Prostate gland (tissue), 2 donors: Measurements from ENCODE around the gene COL4A6. TPM values are rescaled to one million over a fixed set of nuclear protein-coding genes. Genes with fewer than 3 reads are reported as not detected.
A peak's percentile ranks its signal among the peaks of the same experiment; 100 is the strongest.

ENCODE experiments used
- DNase-seq: peaks from one replicate; pipeline ENCODE4 v3.0.0-alpha.2; 2019; ENCODE audit warnings: low spot score
- H3K27ac ChIP-seq, 2 donors: fragments of 200-600 bp; sonication (generic); 2 replicates each; pipeline ENCODE4 v1.5.1; 2017 to 2019
- H3K27me3 ChIP-seq: fragments of 200-600 bp; sonication (generic); replicated peaks from 2 replicates; pipeline ENCODE4 v1.5.1; 2019; ENCODE audit not compliant: insufficient read depth
- H3K36me3 ChIP-seq, 2 donors: fragments of 200-600 bp; sonication (generic); 1 replicate in 1 of 2; 2 replicates in 1 of 2; pipeline versions ENCODE4 v1.5.1 to v1.8.1; 2017 to 2019
- H3K4me1 ChIP-seq: fragments of 200-600 bp; sonication (generic); replicated peaks from 2 replicates; pipeline ENCODE4 v1.5.1; 2019
- H3K4me3 ChIP-seq, 2 donors: fragments of 200-600 bp; sonication (generic); 2 replicates each; pipeline ENCODE4 v1.5.1; 2017 to 2019
- H3K9me3 ChIP-seq: fragments of 200-600 bp; sonication (generic); 2 replicates; pipeline ENCODE4 v1.5.1; 2017
- CTCF ChIP-seq, 4 experiments: fragments of 200-600 bp in 2 of 4; fragments of 450-650 bp in 2 of 4; sonication (generic) in 2 of 4; IDR thresholded peaks; 1 replicate in 3 of 4; 2 replicates in 1 of 4; pipeline ENCODE4 v1.5.1; 2016 to 2019; ENCODE audit warnings: antibody characterized with exemption in 4 of 4, mild to moderate bottlenecking in 2 of 4, moderate library complexity in 2 of 4
- POLR2A ChIP-seq: fragments of 450-650 bp; IDR thresholded peaks from one replicate; pipeline ENCODE4 v1.6.1; 2016; ENCODE audit warnings: antibody characterized with exemption, mild to moderate bottlenecking
- POLR2AphosphoS5 ChIP-seq: sonication (generic); formaldehyde crosslinking; IDR thresholded peaks from one replicate; pipeline ENCODE4 v1.6.1; 2017; ENCODE audit warnings: antibody characterized with exemption
- WGBS: methylation state at CpG from one replicate; pipeline ENCODE4 v1.1.5; 2018; 5-methylcytosine and 5-hydroxymethylcytosine counted together
- intact Hi-C: fragments of 100-400 bp; cut with DNase I; formaldehyde crosslinking; loops from one replicate; pipeline ENCODE4 v1.14.2; 2022
- total RNA-seq, 2 donors: library from RNA; depleted of rRNA; stranded (reverse); fragments of >200 nt; gene quantifications; one replicate each; pipeline ENCODE4 v1.1.0, GENCODE V29; 2016

Gene COL4A6
- total RNA-seq, 2 donors from 2014 or later, result 13.5 to 16.7 TPM

- DNase-seq, result no peak
- Histone ChIP-seq H3K4me1 (no peaks in the 10 kb centered on the region), H3K36me3 (no peaks in the 10 kb centered on the region), H3K9me3 (no peaks in the 10 kb centered on the region), H3K27ac (peak overlapping the region in 1 of 2 donors; percentile 15), H3K27me3 (no peaks in the 10 kb centered on the region), H3K4me3 (no peak overlapping the region)
- intact Hi-C loops, result loop anchor here (5.0 to 10.0 kb wide), 4 partner anchors 51 to 311 kb away; no protein-coding TSS in a partner anchor
- 35% methylated on average over 5 of the region's 5 CpGs for WGBS
- TF ChIP-seq POLR2AphosphoS5 (no peak), POLR2A (no peak), CTCF (IDR thresholded peaks at IDR 0.05) (no peak)
These were observed 214.6 kb downstream of the COL4A6 start for GRCh38 chrX:108223585-108223984.

- H3K4me3 ChIP-seq, result no peak overlapping the region
- no peak for DNase-seq
- H3K9me3 ChIP-seq, result no peaks in the 10 kb centered on the region
- 53% methylated on average over 7 of the region's 7 CpGs for WGBS
- intact Hi-C loops, result loop anchor here (5.0 to 10.0 kb wide), 4 partner anchors 53 to 313 kb away; no protein-coding TSS in a partner anchor
- H3K27ac ChIP-seq, result no peak overlapping the region
- TF ChIP-seq POLR2A (no peak), CTCF (IDR thresholded peaks at IDR 0.05) (no peak), POLR2AphosphoS5 (peak; percentile 28)
- H3K4me1 ChIP-seq, result no peaks in the 10 kb centered on the region
- H3K36me3 ChIP-seq, result no peaks in the 10 kb centered on the region
- H3K27me3 ChIP-seq, result no peaks in the 10 kb centered on the region
These were observed 216.8 kb downstream of the COL4A6 start for GRCh38 chrX:108221301-108221864.

GRCh38 chrX:108219949-108220601 lies 218.1 kb downstream of the COL4A6 start:
- H3K4me3 ChIP-seq, result no peak overlapping the region
- H3K27me3 ChIP-seq, result no peaks in the 10 kb centered on the region
- DNase-seq, result no peak
- H3K36me3 ChIP-seq, result no peaks in the 10 kb centered on the region
- intact Hi-C loops, result loop anchor here (5.0 to 10.0 kb wide), 4 partner anchors 55 to 315 kb away; no protein-coding TSS in a partner anchor
- 93% methylated on average over 5 of the region's 5 CpGs for WGBS
- no peak overlapping the region for H3K27ac ChIP-seq
- H3K9me3 ChIP-seq, result no peaks in the 10 kb centered on the region
- H3K4me1 ChIP-seq, result no peaks in the 10 kb centered on the region
- TF ChIP-seq CTCF (IDR thresholded peaks at IDR 0.05), result no peak
- no peak for TF ChIP-seq POLR2A
- no peak for TF ChIP-seq POLR2AphosphoS5

GRCh38 chrX:108217876-108218275 lies 220.3 kb downstream of the COL4A6 start:
- no peak overlapping the region for H3K27ac ChIP-seq
- no peak overlapping the region for H3K4me3 ChIP-seq
- H3K4me1 ChIP-seq, result no peaks in the 10 kb centered on the region

More at GRCh38 chrX:108217876-108218275, 220.3 kb downstream of the COL4A6 start:
- Histone ChIP-seq H3K36me3 (no peaks in the 10 kb centered on the region), H3K27me3 (no peaks in the 10 kb centered on the region), H3K9me3 (no peaks in the 10 kb centered on the region)
- TF ChIP-seq POLR2AphosphoS5 (no peak), CTCF (IDR thresholded peaks at IDR 0.05) (no peak), POLR2A (no peak)
- intact Hi-C loops, result no loop called here
- DNase-seq, result no peak
- WGBS, result 65% methylated on average over 3 of the region's 3 CpGs
